COLO668 (cell line): Measurements from ENCODE around the gene CD1C.
"Not testable (repeated sequence)": the region's sequence is repeated elsewhere in the genome, so short reads cannot be mapped to it uniquely, and the experiment has no call there.

Experiments
- DNase-seq: peaks from one replicate; lab custom pipeline; 2025; ENCODE audit not compliant: unreplicated experiment; lab: John Stamatoyannopoulos, UW

CD1C gene

GRCh38 chr1:158289811-158290210 is at the start of gene CD1C:
CD1C (plus strand) TSS chr1:158289923; CDS start chr1:158290065, 142 bp downstream.
- no peak for DNase-seq

- DNase-seq: no peak
Measured at GRCh38 chr1:158246650-158247049, 43.1 kb upstream of the CD1C start.

DNA sequence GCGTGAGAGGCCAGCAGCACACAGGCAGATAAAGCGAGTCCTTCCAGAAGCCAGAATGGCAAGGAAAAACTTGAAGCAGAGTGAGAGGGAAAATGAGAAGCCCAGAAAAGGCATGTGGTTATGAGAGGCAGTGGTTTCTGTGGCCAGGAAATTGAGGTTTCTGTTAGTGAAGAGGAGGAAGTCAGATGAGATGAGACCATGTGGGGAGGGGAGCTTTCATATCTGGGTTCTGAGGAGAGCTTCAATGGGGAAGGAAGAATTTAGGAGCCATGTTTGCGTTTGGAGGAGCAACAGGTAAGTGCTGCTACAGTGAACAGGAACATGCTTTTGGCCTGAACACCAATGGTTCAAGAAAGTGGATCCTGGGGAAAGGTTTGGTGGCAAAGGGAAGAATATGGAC is 41.6 kb upstream of the CD1C start:
- DNase-seq: no peak

GRCh38 chr1:158248771-158249170 is 41.0 kb upstream of the CD1C start:
- DNase-seq: no peak

DNA sequence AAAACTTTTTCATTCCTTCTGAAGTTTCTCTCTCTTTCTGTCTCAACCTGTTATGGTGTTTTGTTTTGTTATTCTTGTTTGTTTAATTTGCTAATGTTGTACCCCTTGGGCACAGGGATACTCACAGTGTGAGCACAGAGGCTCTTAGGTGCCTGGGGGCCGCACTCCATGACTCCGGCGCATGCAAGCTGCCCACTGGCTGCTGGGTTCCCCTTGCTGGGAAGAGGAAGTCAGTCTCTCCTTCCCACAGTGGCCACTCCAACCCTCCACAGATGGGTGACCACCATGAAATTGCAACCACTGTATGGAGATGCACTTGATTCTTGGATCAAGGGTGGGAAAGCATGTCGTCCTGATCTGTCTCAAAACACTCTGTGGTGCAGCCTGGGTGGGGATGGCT is 40.1 kb upstream of the CD1C start:
- DNase-seq: no peak

- no peak for DNase-seq
Measured at GRCh38 chr1:158251163-158251562, 38.6 kb upstream of the CD1C start.

DNA sequence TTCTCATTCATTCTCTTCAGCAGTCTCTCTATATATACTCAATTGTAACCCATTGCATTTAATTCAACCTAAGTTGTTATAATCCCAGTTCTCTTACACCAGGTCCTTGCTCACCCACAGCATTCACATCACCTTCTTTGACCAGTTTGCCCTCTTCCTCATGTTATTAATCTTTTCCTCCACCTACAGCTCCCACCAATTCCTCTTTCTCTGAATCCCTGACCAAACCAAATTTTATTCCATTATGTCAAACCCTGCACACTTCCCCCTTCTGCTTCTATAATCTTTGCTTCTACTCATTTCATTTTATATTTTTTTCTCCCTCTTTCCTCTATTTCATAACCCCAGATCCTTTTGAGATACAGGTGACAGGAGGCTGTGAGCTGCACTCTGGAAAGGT is 34.1 kb upstream of the CD1C start:
- no peak for DNase-seq

GRCh38 chr1:158256747-158257146 is 33.0 kb upstream of the CD1C start:
- DNase-seq: not testable (repeated sequence)

- DNase-seq: no peak
Measured at GRCh38 chr1:158257888-158258287, 31.8 kb upstream of the CD1C start.

DNA sequence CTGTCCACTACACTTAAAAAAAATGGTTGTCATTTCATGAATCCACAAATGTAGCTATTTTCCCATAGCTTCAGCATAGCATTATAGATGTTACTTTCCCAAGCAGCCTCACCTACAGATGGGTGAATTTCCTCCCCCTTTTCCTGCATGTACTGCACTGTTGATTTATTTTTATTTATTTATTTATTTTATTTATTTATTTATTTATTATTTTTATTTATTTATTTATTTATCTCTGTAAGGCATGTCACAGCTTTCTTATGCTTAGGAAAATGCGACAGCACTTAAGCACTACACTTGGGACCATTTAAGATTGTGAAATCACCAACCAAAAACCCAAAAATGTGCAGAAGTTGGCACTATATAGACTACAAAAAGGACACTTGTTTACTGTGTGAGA is 30.6 kb upstream of the CD1C start:
- no peak for DNase-seq

- DNase-seq: no peak
Measured at GRCh38 chr1:158272681-158273080, 17.0 kb upstream of the CD1C start.

DNA sequence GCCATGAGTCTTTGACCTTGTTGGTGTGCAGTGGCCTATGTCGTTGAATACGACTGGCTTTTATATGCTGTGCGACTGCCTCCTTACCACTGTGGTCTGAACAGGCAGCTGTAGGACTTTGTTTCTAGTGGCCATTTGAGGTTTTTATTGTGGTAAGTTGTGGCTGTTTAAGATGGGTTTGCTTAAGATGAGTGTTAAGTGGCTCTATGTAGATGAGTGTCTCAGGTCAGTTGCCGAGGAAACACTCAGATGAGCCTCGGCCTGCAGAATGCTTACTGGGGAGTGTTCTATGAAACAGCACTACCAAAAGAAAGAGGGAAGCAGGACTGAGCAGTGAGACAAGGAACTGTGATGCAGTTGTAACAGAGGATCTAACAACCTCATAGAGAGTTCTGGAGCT is 14.9 kb upstream of the CD1C start:
- DNase-seq: no peak

GRCh38 chr1:158282421-158282820 is 7.3 kb upstream of the CD1C start:
- not testable (repeated sequence) for DNase-seq

GRCh38 chr1:158283965-158284364 is 5.8 kb upstream of the CD1C start:
- no peak for DNase-seq

GRCh38 chr1:158285756-158286241 is 3.9 kb upstream of the CD1C start:
- no peak for DNase-seq

DNA sequence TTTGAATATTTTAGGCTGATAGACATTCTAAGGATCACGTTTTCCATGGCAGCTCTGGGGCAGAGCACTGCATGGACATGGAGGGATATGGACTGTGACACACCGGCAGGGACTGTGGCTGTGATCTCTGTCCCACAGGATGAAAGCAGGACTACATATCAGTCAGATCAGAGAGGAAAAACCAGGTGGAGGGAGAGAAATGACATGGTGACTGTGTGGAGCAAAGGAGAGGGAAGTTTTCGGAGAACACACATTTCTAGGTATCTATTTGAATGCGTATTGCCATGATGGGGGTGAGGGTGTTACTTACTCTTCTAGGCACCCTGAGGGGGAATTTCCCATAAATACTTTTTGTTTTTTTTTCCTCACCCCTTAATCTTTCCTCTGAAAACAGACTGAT is 3.2 kb upstream of the CD1C start:
- DNase-seq: no peak

DNA sequence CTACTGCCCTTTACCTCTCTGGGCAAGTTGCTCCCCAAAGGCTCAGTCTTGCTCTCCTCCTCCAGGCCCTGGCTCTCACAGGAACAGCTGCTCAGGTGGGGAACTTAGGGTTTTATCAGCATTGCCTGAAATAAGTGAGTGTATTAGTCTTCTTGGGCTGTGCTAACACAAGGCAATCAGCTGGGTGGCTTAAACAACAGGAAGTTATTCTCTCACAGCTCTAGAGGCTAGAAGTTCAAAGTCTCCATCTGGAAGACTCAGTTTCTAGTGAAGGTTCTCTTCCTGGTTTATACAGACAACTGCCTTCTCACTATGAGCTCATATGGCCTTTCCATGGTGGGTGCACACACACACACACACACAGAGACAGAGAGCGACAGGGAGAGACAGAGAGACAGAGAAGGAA is 2.8 kb upstream of the CD1C start:
- no peak for DNase-seq

- no peak for DNase-seq
Measured at GRCh38 chr1:158290321-158290844, 660 bp downstream of the CD1C start.

DNA sequence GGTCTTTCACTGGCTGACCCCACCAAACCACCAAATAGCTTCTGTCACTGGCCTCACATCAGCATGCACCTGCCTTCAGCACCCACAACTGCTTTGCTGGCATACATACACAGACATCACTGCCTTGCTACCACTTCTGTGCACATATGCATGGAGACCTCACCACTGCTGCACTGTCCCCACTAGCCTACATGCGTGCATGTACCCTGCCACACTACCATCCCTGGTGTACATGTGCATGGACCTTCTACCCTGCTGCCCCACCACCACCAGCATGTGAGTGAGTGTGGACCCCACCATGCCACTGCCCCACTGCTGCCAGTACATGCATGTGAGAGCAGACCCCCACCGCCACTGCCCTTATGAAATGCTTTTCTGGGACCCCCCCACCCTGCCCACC is 6.1 kb downstream of the CD1C start:
- no peak for DNase-seq

GRCh38 chr1:158310623-158311022 is 20.9 kb downstream of the CD1C start:
- no peak for DNase-seq

DNA sequence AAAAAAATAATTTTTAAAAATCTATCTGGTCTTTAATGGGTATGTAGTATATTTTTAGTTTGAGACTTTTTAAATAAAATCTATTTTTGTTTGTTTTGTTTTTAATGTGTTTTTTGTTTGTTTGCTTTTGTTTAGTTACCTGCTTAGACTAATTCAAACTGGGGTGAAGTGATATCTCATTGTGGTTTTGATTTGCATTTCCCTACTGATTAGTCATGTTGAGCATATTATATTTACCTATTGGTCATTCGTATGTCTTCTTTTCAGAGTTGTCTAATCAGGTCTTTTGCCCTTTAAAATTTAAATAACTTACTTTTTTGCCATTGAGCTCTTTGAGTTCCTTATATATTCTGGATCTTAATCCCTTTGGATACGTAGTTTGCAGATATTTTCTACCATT is 21.3 kb downstream of the CD1C start:
- DNase-seq: no peak

- DNase-seq: no peak
Measured at GRCh38 chr1:158323866-158324265, 34.1 kb downstream of the CD1C start.

GRCh38 chr1:158324395-158324794 is 34.7 kb downstream of the CD1C start:
- no peak for DNase-seq

GRCh38 chr1:158327481-158327880 is 37.8 kb downstream of the CD1C start:
- DNase-seq: no peak
